Type B pancreatic cell (in vitro differentiated cells): Measurements from ENCODE around the gene MRPL16. TPM values are rescaled to one million over a fixed set of nuclear protein-coding genes. Genes with fewer than 3 reads are reported as not detected.
A peak's percentile ranks its signal among the peaks of the same experiment; 100 is the strongest.

Experiments
- DNase-seq: peaks from one replicate; pipeline ENCODE4 v3.0.0; 2021; ENCODE audit warnings: mixed read lengths; ENCODE audit not compliant: unreplicated experiment; ENCODE audit errors: extremely low spot score
- H3K27ac Mint-ChIP-seq: 2 replicates; pipeline ENCODE4 v1.8.0; 2021; ENCODE audit warnings: mild to moderate bottlenecking, mixed read lengths
- H3K27me3 Mint-ChIP-seq: 2 replicates; pipeline ENCODE4 v1.8.0; 2021; ENCODE audit warnings: mixed read lengths
- H3K36me3 Mint-ChIP-seq: 2 replicates; pipeline ENCODE4 v1.8.0; 2021; ENCODE audit warnings: mixed read lengths
- H3K4me1 Mint-ChIP-seq: one replicate; pipeline ENCODE4 v1.8.0; 2021; ENCODE audit warnings: mixed read lengths; ENCODE audit not compliant: unreplicated experiment
- H3K4me3 Mint-ChIP-seq: 2 replicates; pipeline ENCODE4 v1.8.0; 2021; ENCODE audit warnings: mild to moderate bottlenecking, mixed read lengths
- H3K9me3 Mint-ChIP-seq: 2 replicates; pipeline ENCODE4 v1.8.0; 2021; ENCODE audit warnings: mixed read lengths
- total RNA-seq: library from RNA; stranded (reverse); gene quantifications from 2 replicates; pipeline ENCODE4 v1.2.1, GENCODE V29; 2021; ENCODE audit warnings: low replicate concordance
- TF ChIP-seq, protein P1 (sequence below): fragments of 200-600 bp; sonication (generic); conservative IDR thresholded peaks from 2 replicates; pipeline ENCODE4 v1.5.0; 2021; ENCODE audit warnings: antibody characterized with exemption, mild to moderate bottlenecking

MRPL16 gene
- total RNA-seq, 1 donor from 2014 or later, result 67.1 TPM

GRCh38 chr11:59761993-59762392 lies 48.6 kb downstream of the MRPL16 start:
- Mint-ChIP-seq H3K9me3 (no peaks in the 10 kb centered on the region), H3K4me3 (no peak overlapping the region), H3K4me1 (peaks cover 39% of the 10 kb centered on the region), H3K36me3 (peaks cover 1% of the 10 kb centered on the region), H3K27ac (peak overlapping the region; percentile 37), H3K27me3 (peaks cover under 1% of the 10 kb centered on the region)
- DNase-seq, result no peak
- TF ChIP-seq, protein P1, sequence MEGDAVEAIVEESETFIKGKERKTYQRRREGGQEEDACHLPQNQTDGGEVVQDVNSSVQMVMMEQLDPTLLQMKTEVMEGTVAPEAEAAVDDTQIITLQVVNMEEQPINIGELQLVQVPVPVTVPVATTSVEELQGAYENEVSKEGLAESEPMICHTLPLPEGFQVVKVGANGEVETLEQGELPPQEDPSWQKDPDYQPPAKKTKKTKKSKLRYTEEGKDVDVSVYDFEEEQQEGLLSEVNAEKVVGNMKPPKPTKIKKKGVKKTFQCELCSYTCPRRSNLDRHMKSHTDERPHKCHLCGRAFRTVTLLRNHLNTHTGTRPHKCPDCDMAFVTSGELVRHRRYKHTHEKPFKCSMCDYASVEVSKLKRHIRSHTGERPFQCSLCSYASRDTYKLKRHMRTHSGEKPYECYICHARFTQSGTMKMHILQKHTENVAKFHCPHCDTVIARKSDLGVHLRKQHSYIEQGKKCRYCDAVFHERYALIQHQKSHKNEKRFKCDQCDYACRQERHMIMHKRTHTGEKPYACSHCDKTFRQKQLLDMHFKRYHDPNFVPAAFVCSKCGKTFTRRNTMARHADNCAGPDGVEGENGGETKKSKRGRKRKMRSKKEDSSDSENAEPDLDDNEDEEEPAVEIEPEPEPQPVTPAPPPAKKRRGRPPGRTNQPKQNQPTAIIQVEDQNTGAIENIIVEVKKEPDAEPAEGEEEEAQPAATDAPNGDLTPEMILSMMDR, result no peak

DNA sequence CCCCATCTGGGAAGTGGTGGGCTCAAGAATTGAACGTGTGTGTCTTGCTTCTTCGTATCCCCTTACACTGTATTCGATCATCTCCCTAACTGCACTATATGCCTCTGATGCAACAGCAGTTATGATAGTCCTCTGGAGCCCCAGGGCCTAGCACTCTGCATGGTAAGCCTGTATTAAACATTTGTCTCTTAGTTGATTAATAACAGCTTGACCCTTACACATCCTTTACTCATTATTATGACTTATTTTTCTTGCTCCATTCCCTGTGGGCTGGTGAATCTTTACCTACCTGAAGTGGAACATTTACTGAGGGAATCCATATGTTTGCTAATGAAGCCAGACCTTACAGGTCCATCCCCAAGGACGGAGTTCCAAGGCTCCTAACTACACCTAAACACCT lies 49.8 kb downstream of the MRPL16 start:
- H3K4me1 Mint-ChIP-seq, result peaks cover 46% of the 10 kb centered on the region

GRCh38 chr11:59759900-59760299 lies 50.7 kb downstream of the MRPL16 start:
- peaks cover 40% of the 10 kb centered on the region for H3K4me1 Mint-ChIP-seq
- TF ChIP-seq, protein P1, result no peak
- H3K27ac Mint-ChIP-seq, result peak overlapping the region; percentile 26
- H3K4me3 Mint-ChIP-seq, result no peak overlapping the region
- no peaks in the 10 kb centered on the region for H3K9me3 Mint-ChIP-seq
- peaks cover 3% of the 10 kb centered on the region for H3K36me3 Mint-ChIP-seq
- peaks cover 8% of the 10 kb centered on the region for H3K27me3 Mint-ChIP-seq
- DNase-seq, result no peak

More for the DNA sequence above, 49.8 kb downstream of the MRPL16 start:
- Mint-ChIP-seq H3K27ac (no peak overlapping the region), H3K9me3 (no peaks in the 10 kb centered on the region), H3K27me3 (peaks cover 7% of the 10 kb centered on the region), H3K36me3 (peaks cover 3% of the 10 kb centered on the region), H3K4me3 (no peak overlapping the region)
- no peak for DNase-seq
- TF ChIP-seq, protein P1, result no peak

DNA sequence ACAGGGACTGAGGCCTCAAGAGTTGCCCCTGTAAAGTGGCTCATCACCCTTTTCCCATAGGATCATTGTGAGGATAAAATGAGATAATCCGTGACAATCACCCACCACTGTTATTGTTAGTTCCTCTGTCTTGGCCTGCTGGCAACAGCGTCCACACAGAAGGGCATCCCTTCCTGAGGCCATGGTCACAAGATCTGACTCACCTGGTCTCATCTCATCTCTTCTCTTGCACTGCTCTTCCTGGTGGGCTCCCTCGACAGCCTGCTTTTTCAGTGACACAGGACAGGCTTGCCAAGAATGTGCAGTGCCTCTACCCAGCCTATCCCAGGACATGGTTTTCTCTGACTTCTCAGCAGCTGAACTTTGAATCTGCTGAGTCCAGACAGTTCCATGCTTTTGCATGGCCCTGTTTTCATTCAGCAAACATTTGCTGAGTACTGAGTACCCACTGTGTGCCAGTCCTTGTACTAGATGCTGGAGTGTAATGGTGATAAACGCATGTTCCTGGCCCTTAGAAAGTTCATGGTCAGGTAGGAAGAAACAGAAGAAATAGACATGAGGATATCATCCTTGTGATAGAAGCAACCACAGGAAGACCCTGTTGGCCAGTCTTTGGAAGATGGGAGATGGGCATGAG lies 52.1 kb downstream of the MRPL16 start:
- Mint-ChIP-seq H3K4me1 (peaks cover 37% of the 10 kb centered on the region), H3K4me3 (peak overlapping the region; percentile 91), H3K27ac (peak overlapping the region; percentile 4), H3K27me3 (peaks cover 13% of the 10 kb centered on the region), H3K36me3 (peaks cover 3% of the 10 kb centered on the region), H3K9me3 (no peaks in the 10 kb centered on the region)
- TF ChIP-seq, protein P1, result no peak
- no peak for DNase-seq

DNA sequence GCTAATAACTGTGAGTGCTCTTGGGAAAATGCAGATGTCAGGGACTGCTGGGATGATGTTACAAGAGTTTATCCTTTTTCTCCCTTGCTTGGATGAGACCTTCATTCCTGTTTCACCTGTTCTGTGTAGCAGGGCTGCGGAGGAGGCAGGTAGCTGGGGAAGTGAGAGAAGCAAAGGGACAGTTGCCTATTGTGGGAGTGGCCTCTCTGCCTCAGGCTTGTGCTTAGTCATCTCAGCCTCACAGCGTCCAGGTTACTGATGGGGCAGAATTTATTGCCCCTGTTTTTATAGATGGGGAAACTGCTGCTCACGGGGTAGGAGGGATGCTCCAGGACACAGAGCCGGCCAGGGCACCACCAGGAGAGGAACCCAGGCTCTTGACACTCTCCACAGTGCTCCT lies 53.7 kb downstream of the MRPL16 start:
- peak overlapping the region; percentile 94 for H3K27ac Mint-ChIP-seq

More for the DNA sequence above, 53.7 kb downstream of the MRPL16 start:
- Mint-ChIP-seq H3K36me3 (peaks cover 3% of the 10 kb centered on the region), H3K4me3 (peak overlapping the region; percentile 91), H3K9me3 (no peaks in the 10 kb centered on the region), H3K4me1 (peaks cover 37% of the 10 kb centered on the region), H3K27me3 (peaks cover 13% of the 10 kb centered on the region)
- TF ChIP-seq, protein P1, result no peak
- DNase-seq, result no peak
